Endothelial cell of umbilical vein (primary cell): ENCODE results near the gene ADAP2. TPM values are rescaled to one million over a fixed set of nuclear protein-coding genes. Genes with fewer than 3 reads are reported as not detected.
"Not testable (repeated sequence)": the region's sequence is repeated elsewhere in the genome, so short reads cannot be mapped to it uniquely, and the experiment has no call there.

Experiments used
- BruUV-seq: library from RNA; stranded (reverse); fragments of 400-500 nt; replicated peaks from 2 replicates; lab custom pipeline; 2021; lab: Mats Ljungman, UMichigan
- CTCF ChIA-PET: fragments of 300-600, 350-600 bp; sonication (Branson Sonifier 250); formaldehyde crosslinking; loops from one replicate; lab custom pipeline; 2021; ENCODE audit warnings: antibody characterized with exemption, inconsistent platforms; lab: Charles Lee
- POLR2A ChIA-PET: fragments of 300-600, 350-600 bp; sonication (Branson Sonifier 250); formaldehyde crosslinking; loops from one replicate; lab custom pipeline; 2021; ENCODE audit warnings: antibody characterized with exemption, inconsistent platforms; lab: Charles Lee
- DNase-seq: peaks from one replicate; pipeline ENCODE4 v3.0.0-alpha.2; 2011; ENCODE audit warnings: low read depth, low spot score
- FAIRE-seq: peaks from 2 replicates; lab custom pipeline; 2011; peaks lifted over from hg19 to GRCh38; lab: Jason Lieb, UNC
- H2AFZ ChIP-seq: 2 replicates; pipeline ENCODE4 v1.6.0; 2012; ENCODE audit warnings: low read depth, low read length, control low read depth, inconsistent platforms
- H3K27ac ChIP-seq: 2 replicates; pipeline ENCODE4 v1.5.1; 2011; ENCODE audit warnings: low read depth, mild to moderate bottlenecking, control low read depth, low read length, moderate library complexity; ENCODE audit not compliant: insufficient read depth
- H3K27me3 ChIP-seq, 2 experiments: 2 replicates each; pipeline versions ENCODE4 v1.6.0 to v1.6.1; 2011; ENCODE audit warnings: low read length in 2 of 2, mixed read lengths in 1 of 2; ENCODE audit not compliant: control insufficient read depth in 2 of 2, insufficient read depth in 2 of 2
- H3K36me3 ChIP-seq, 2 experiments: 2 replicates in 1 of 2; 3 replicates in 1 of 2; pipeline ENCODE4 v1.5.1; 2011; ENCODE audit warnings: low read length in 2 of 2, mild to moderate bottlenecking in 1 of 2, moderate library complexity in 1 of 2; ENCODE audit not compliant: control insufficient read depth in 2 of 2, insufficient read depth in 2 of 2; ENCODE audit errors: extremely low read depth in 1 of 2
- H3K4me1 ChIP-seq: 3 replicates; pipeline ENCODE4 v1.5.1; 2011; ENCODE audit warnings: mild to moderate bottlenecking, low read length; ENCODE audit not compliant: control insufficient read depth, insufficient read depth; ENCODE audit errors: extremely low read depth
- H3K4me2 ChIP-seq: 2 replicates; pipeline ENCODE4 v1.6.1; 2011; ENCODE audit warnings: low read length, control low read depth, mixed read lengths; ENCODE audit not compliant: insufficient read depth
- H3K4me3 ChIP-seq, 3 experiments: fragments of 200-600 bp in 1 of 3; sonication (generic), shearing (Covaris generic) in 1 of 3; replicated peaks in 1 of 3; 2 replicates each; pipeline ENCODE4 v1.5.1; 2011 to 2016; ENCODE audit warnings: control low read depth in 3 of 3, low read length in 3 of 3, mild to moderate bottlenecking in 2 of 3, inconsistent platforms in 1 of 3, low read depth in 1 of 3, moderate library complexity in 1 of 3; ENCODE audit not compliant: insufficient read depth in 1 of 3
- H3K79me2 ChIP-seq: 2 replicates; pipeline ENCODE4 v1.6.0; 2012; ENCODE audit warnings: low read length, inconsistent platforms; ENCODE audit not compliant: control insufficient read depth, insufficient read depth
- H3K9ac ChIP-seq: replicated peaks from 2 replicates; pipeline ENCODE3; 2011; ENCODE audit warnings: low read length, control low read depth; ENCODE audit not compliant: insufficient read depth; ENCODE audit errors: extremely low read depth
- H3K9me1 ChIP-seq: replicated peaks from 3 replicates; pipeline ENCODE4 v1.6.0; 2011; ENCODE audit warnings: mild to moderate bottlenecking, low read length; ENCODE audit not compliant: control insufficient read depth, insufficient read depth; ENCODE audit errors: extremely low read depth
- H3K9me3 ChIP-seq: replicated peaks from 2 replicates; pipeline ENCODE4 v1.5.1; 2012; ENCODE audit warnings: low read length, inconsistent platforms; ENCODE audit not compliant: control insufficient read depth, insufficient read depth
- H4K20me1 ChIP-seq: replicated peaks from 2 replicates; pipeline ENCODE3; 2011; ENCODE audit warnings: mild to moderate bottlenecking, low read length; ENCODE audit not compliant: control insufficient read depth, insufficient read depth; ENCODE audit errors: extremely low read depth
- EZH2 ChIP-seq: IDR thresholded peaks from 2 replicates; pipeline ENCODE4 v1.6.1; 2012; ENCODE audit warnings: borderline replicate concordance, low read depth, mild to moderate bottlenecking, moderate library complexity, low read length, inconsistent platforms; ENCODE audit not compliant: severe bottlenecking
- JUN ChIP-seq: IDR thresholded peaks from 2 replicates; pipeline ENCODE4 v1.6.1; 2011; ENCODE audit warnings: borderline replicate concordance, low read depth; ENCODE audit not compliant: insufficient read length, insufficient read depth
- POLR2A ChIP-seq: IDR thresholded peaks from 2 replicates; pipeline ENCODE4 v1.6.1; 2012; ENCODE audit warnings: low read depth, mild to moderate bottlenecking, control low read depth, low read length
- POLR2AphosphoS5 ChIP-seq: IDR thresholded peaks from 2 replicates; pipeline ENCODE4 v1.6.1; 2012; ENCODE audit warnings: low read depth, mild to moderate bottlenecking, control low read depth, low read length, moderate library complexity; ENCODE audit not compliant: insufficient read depth
- dilution Hi-C: fragments of 300-500 bp; cut with MboI; formaldehyde crosslinking; loops from one replicate; pipeline ENCODE4 v1.15.0; 2019; ENCODE audit warnings: low sequenced_read_pairs; ENCODE audit not compliant: extremely low pct_ligation_motif_present
- intact Hi-C: fragments of 100-400 bp; cut with micrococcal nuclease; formaldehyde crosslinking; loops from one replicate; pipeline ENCODE4 v1.10.0; 2022
- polyA plus RNA-seq, 4 experiments: library from polyadenylated mRNA; depleted of rRNA in 3 of 4; stranded (reverse) in 3 of 4; unstranded in 1 of 4; fragments of >200 nt; gene quantifications; 2 replicates each; pipeline versions ENCODE4 v1.2.1 to v1.2.3, GENCODE V29; 2011 to 2012; ENCODE audit warnings: missing spikeins in 1 of 4
- total RNA-seq: library from RNA; stranded (reverse); gene quantifications from 2 replicates; pipeline ENCODE4 v1.2.3, GENCODE V29; 2021
- TF ChIP-seq, protein P1 (sequence below), 2 donors: IDR thresholded peaks; 1 replicate in 1 of 2; 2 replicates in 1 of 2; pipeline ENCODE4 v1.5.1; 2011; ENCODE audit warnings: low read length in 2 of 2, mild to moderate bottlenecking in 2 of 2, moderate library complexity in 2 of 2, control low read depth in 1 of 2, inconsistent platforms in 1 of 2, low read depth in 1 of 2; ENCODE audit not compliant: insufficient read depth in 1 of 2; ENCODE audit errors: extremely low read depth in 1 of 2

The ADAP2 gene
- total and polyA plus RNA-seq, 2 donors (not counting 3 experiments of a cell fraction or from before 2014, with no cell fraction given), result 0.28 to 1.0 TPM

DNA sequence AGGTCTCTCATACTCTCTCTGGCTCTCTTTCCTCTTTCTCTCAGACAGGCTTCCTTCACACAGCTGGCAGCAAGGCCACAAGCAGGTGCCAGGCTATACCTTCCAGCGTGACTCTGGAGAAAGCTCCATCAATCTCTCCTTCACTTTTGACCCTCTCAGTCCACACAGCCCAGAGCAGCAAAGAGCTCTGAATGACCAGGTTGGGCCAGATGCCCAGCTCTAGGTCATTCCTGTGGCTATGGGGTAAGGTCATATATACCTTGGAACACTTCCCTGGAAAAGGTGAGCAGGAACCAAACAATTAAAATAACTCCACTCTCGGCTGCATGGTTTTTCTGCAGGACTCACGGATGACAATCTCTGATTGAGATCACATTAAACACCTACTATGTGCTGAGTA is 8.8 kb downstream of the ADAP2 start:
- Histone ChIP-seq H4K20me1 (no peaks in the 10 kb centered on the region), H3K4me3 (no peak overlapping the region), H3K79me2 (no peaks in the 10 kb centered on the region), H3K4me1 (no peaks in the 10 kb centered on the region), H3K27me3 (peaks cover 5 to 7% of the 10 kb centered on the region in 2 experiments), H3K9me3 (no peaks in the 10 kb centered on the region), H3K4me2 (no peak overlapping the region), H3K36me3 (no peaks in the 10 kb centered on the region), H3K9me1 (no peaks in the 10 kb centered on the region), H2AFZ (no peak overlapping the region), H3K27ac (no peak overlapping the region), H3K9ac (no peak overlapping the region)
- ChIA-PET CTCF (no interaction called here), POLR2A (no interaction called here)
- intact Hi-C loops, result no loop called here
- FAIRE-seq (no peak), DNase-seq (no peak)
- TF ChIP-seq EZH2 (no peak), POLR2AphosphoS5 (no peak), JUN (no peak), POLR2A (no peak)
- TF ChIP-seq, protein P1, sequence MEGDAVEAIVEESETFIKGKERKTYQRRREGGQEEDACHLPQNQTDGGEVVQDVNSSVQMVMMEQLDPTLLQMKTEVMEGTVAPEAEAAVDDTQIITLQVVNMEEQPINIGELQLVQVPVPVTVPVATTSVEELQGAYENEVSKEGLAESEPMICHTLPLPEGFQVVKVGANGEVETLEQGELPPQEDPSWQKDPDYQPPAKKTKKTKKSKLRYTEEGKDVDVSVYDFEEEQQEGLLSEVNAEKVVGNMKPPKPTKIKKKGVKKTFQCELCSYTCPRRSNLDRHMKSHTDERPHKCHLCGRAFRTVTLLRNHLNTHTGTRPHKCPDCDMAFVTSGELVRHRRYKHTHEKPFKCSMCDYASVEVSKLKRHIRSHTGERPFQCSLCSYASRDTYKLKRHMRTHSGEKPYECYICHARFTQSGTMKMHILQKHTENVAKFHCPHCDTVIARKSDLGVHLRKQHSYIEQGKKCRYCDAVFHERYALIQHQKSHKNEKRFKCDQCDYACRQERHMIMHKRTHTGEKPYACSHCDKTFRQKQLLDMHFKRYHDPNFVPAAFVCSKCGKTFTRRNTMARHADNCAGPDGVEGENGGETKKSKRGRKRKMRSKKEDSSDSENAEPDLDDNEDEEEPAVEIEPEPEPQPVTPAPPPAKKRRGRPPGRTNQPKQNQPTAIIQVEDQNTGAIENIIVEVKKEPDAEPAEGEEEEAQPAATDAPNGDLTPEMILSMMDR (IDR thresholded peaks at IDR 0.05; ENCODE audit: extremely low read depth in 1 of 2, insufficient read depth in 1 of 2, low read depth in 1 of 2, low read length in 2 of 2), result no peak
- dilution Hi-C loops, result no loop called here
- BruUV-seq, result no TSS peak

DNA sequence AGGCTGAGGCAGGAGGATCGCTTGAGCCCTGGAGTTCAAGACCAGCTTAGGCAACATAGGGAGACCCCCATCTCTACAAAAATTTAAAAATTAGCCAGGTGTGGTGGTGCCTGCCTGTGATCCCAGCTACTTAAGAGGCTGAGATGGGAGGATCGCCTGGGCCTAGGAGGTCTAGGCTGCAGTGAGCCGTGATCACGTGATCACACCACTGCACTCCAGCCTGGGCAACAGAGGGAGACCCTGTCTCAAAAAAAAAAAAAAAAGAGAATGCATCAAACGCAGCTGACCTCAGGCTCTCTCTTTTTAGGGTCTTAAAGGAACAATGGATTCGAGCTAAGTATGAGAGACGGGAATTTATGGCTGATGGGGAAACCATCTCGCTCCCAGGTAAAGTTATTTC is 9.8 kb downstream of the ADAP2 start:
- FAIRE-seq, H3K9me3 ChIP-seq, H3K4me2 ChIP-seq, H4K20me1 ChIP-seq, DNase-seq, H3K4me1 ChIP-seq, H3K79me2 ChIP-seq, H2AFZ ChIP-seq, dilution Hi-C loops, H3K27ac ChIP-seq, H3K36me3 ChIP-seq, H3K27me3 ChIP-seq, BruUV-seq, intact Hi-C loops, H3K9me1 ChIP-seq, H3K9ac ChIP-seq, H3K4me3 ChIP-seq: not testable (repeated sequence)
- POLR2A ChIA-PET, result interaction anchor here (0.6 kb wide), 1 partner anchor 35 kb away, joined by 3 read pairs; no protein-coding TSS in a partner anchor
- CTCF ChIA-PET, result interaction anchor here (0.6 to 1.1 kb wide), 2 partner anchors 10 to 331 kb away, joined by 3 read pairs; no protein-coding TSS in a partner anchor
